EL (cell line): ENCODE measurements around the gene SARS1.
"Not testable (repeated sequence)": the region's sequence is repeated elsewhere in the genome, so short reads cannot be mapped to it uniquely, and the experiment has no call there.

Experiments
- DNase-seq: peaks from one replicate; pipeline ENCODE4 v3.0.0-alpha.2; 2016

The SARS1 gene

GRCh38 chr1:109193653-109194590, 19.8 kb upstream of the SARS1 start:
- peak; percentile 37 for DNase-seq

DNA sequence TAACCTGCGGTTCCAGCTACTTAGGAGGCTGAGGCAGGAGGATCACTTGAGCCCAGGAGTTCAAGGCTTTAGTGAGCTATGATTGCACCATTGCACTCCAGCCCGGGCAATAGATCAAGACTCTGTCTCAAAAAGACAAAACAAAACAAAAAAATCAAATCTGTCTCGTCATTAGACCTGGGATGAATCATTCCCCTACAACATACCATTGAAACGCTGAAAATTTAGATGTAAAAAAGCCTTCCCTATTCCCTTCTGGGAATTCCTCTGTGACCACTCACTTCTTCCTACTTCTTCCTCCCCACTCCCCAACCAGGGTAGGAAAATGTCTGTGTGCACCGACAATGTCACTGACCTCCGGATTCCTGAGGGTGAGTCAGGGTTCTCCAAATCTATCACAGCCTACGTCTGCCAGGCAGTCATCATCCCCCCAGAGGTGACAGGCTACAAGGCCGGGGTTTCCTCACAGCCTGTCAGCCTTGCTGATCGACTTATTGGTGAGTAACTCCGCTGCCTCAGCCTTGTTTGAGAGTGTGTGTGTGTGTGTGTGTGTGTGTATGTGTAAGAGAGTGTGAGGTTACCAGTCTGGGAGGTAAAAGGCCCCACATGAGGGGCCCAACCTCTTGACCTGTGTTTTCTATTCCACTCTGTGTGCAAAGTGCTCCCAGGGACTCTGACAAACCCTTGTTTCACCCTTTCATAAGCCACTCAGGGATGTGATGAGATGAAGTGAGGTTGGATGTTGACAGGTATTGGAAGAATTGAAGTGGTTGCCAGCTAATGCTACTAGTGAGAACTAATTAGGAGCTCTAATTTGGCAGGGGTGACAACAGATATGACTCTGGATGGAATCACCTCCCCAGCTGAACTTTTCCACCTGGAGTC, 16.3 kb upstream of the SARS1 start:
- DNase-seq: peak; percentile 100

GRCh38 chr1:109198043-109198695, 15.5 kb upstream of the SARS1 start:
- peak; percentile 91 for DNase-seq

GRCh38 chr1:109198745-109199144, 15.0 kb upstream of the SARS1 start:
- peak; percentile 61 for DNase-seq

- DNase-seq: no peak
Measured at GRCh38 chr1:109199710-109200109, 14.0 kb upstream of the SARS1 start.

DNA sequence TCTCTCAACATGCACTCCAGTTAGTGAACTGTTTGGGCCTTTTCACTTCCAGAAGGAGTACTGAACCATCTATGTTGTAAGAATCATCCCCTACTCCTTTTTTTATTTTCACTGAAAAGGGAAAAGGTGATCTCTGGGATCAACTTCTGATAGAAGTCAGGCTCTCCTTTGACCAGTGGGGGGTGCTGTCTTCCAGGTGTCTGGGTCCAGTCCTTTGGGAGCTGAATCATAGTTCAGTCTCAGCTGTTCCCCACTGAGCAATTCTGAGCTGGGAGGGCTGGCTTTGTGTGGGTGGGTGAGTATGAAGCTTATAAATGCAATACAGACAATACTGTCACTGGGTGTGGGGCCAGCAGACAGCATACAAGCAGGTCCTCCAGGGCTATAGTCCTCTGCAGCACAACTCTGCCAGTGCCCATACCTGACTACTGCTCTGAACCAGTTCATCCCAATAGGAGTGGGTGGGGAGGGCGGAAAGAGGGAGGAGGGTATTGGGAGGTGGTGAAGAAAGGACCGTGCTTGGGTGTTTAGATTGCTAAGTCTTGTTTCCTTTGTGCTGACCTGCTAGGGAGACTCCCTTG, 12.5 kb upstream of the SARS1 start:
- DNase-seq: peak; percentile 86

- DNase-seq: no peak
Measured at GRCh38 chr1:109204484-109204883, 9.2 kb upstream of the SARS1 start.

- no peak for DNase-seq
Measured at GRCh38 chr1:109206339-109206738, 7.4 kb upstream of the SARS1 start.

- no peak for DNase-seq
Measured at GRCh38 chr1:109207467-109208103, 6.1 kb upstream of the SARS1 start.

DNA sequence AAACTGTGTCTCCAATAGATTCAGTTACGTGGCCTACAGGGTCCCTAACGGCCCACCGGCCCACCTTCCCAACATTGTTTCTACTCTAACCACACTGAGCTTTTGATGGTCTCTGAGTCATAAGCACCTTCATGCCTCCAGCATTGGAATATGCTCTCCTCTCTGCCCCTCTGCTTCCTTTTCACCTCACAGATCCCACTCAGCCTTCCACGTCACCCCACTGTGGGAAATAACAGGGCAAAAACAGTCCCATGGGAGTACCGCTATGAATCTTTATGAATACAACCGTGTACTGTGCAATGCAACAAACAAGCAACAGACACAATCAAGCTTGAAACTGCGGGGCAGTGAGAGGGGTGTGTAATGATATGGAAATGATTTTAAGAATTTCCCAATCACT, 5.3 kb upstream of the SARS1 start:
- no peak for DNase-seq

GRCh38 chr1:109208836-109209463, 4.8 kb upstream of the SARS1 start:
- no peak for DNase-seq

DNA sequence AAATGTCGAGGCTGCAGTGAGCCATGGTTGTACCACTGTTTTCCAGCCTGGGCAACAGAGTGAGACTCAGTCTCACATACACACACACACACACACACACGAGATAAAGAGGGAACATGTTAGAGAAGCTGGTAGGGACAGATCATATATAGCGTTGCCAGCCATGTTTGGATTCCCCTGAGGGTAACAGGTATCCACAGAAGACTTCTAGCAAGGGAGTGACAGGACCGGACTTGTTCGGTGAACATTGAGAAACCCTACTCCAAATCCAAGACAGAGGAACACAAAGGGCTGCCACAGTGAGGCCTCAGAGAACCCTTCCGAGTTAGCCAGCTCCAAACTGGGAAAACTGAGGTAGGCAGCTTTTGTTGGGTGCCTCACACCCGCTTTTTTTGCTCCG, 3.7 kb upstream of the SARS1 start:
- DNase-seq: no peak

DNA sequence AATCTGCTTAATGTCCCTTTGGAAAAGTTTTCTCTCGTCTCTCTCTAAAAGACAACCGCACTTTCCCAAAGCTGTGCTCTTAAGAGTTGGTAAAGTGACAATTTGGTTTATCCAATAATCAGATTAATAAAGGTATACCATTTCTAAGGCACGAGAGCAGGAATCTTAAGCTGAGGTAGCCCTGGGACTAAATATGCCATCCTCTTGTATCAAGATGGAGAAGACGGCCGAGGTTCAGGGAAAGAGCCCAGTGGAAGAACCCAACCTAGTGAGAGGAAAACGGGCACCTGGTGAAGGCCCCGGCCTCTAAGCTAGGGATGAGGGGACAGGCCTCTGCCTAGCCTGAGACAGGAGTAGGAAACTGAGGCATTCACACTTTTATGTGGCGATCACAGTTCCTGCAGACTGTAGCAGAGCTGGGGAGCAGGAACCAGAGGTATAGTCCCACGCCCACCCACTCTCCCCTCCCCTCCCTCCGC, 334 bp upstream of the SARS1 start:
- DNase-seq: no peak

GRCh38 chr1:109214695-109215623, 1.2 kb downstream of the SARS1 start:
- DNase-seq: peak; percentile 92

GRCh38 chr1:109216662-109217061, 2.9 kb downstream of the SARS1 start:
- DNase-seq: no peak

DNA sequence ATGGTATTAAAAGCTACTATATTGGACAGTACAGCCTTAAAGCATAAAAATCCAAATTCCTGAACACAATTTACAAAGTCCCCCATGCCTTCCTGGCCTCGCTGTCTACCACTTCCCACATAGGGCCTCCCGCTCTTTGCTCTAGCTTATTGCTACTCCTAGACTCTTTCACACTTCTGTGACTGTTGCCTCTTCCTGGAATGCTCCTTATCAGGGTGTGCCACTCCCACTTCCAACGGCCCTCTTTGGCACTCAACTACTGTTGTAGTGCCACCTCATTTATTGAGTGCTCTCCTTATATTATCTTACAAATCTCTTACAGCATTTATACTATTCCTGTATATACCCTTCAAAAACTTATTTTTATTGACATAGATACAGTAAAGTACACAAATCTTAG, 4.8 kb downstream of the SARS1 start:
- DNase-seq: no peak

DNA sequence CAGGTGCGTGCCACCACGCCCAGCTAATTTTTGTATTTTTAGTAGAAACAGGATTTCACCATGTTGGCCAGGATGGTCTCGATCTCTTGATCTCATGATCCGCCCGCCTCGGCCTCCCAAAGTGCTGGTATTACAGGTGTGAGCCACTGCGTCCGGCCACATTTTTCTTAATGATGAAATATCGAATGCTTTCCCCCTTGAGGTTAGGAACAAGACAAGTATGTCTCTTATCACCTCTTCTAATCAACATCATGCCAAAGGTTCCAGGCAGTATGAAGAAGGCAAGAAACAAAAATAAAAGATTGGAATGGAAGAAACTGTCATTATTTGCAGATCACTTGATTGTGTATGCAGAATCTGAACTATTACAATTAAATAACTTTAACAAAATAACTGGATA, 7.5 kb downstream of the SARS1 start:
- not testable (repeated sequence) for DNase-seq

DNA sequence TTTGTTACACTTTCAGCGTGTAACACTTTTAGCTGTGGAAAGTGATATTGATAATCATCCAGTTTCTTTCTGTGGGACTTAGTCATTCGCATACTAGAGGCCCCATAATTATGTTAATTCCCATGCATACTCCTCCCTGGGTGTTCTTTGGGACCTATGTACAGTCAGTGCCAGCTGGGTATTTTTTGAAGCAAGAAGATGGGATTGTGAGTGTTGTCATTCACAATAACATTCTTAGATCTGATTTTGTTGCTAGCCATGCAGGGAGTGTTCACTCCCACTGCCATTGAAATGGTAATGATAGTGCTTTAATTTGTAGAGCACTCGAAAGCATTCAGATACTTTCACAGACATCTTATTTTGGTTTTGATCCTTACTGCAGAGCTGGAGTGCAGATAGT, 11.6 kb downstream of the SARS1 start:
- DNase-seq: no peak

DNA sequence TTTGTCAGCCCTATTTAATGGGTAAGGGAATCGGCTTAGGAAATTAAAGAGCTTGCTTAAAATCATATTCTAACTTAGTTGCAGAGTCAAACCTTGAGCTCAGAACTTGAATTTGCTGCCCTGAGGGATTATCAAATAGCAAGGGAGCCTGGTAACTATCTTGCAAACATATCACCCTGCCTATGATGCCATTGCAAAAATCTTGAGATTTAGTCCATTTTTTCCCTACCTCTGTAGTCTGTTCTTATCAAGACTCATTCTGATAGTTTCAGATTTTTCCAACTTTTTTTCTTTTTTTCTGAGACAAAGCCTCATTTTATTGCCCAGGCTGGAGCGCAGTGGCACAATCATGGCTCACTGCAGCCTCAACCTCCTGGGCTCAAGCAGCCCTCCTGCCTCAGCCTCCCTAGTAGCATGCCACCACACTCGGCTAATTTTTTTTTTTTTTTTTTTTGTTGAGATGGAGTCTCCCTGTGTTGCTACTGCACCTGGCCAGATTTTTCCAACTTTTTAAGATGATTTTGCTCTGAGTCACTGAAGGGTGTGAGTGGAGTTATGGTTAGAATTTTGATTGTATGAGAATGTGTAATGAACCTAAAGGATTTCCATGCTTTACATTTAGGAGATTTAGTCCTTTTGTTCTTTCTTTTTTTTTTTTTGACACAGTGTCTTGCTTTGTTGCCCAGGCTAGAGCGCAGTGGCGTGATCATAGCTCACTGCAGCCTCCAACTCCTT, 12.2 kb downstream of the SARS1 start:
- peak; percentile 45 for DNase-seq

DNA sequence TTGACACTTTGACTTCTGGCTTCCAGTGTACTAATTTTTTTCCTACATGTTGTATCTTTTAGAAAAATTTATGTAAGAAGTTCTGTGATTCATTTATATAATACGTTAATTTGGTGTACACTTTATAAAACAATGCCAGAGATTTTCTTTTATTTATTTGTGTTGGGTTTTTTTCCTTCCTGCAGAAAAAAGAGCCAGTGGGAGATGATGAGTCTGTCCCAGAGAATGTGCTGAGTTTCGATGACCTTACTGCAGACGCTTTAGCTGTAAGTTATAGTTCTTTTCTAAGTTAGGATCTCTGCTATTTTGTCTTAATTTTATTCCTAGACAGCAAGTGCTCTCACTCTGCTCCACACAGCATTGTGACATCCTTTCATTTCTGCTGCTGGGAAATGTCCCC, 14.4 kb downstream of the SARS1 start:
- peak; percentile 54 for DNase-seq
